HL-60 (cell line): ENCODE results near the gene MAP4K4.

ENCODE experiments used
- CTCF ChIP-seq: IDR thresholded peaks from one replicate; pipeline ENCODE4 v1.5.1; 2011; ENCODE audit warnings: low read length, control low read depth, inconsistent platforms; ENCODE audit not compliant: insufficient read depth
- POLR2AphosphoS5 ChIP-seq: IDR thresholded peaks from 2 replicates; pipeline ENCODE4 v1.6.1; 2012; ENCODE audit warnings: low read depth

DNA sequence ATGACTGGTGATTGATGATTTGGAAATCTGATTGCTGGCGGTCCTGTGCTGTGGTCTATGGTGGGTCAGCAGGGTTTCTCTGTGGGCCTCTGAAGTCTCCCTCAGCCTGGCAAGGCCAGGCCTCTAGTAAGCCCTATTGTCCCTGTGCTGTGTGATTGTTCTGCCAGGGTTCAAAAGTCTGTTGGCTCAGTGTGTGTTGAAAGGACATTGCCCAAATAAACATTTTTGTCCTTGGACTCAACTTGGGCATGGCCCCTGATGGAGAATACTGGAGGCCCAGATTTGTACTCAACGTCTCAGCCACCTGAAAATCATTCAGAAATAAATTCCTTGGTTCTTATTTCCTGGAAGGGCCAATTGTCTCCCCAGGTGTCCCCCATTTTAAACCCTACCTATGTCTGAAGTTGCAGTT, 74.4 kb downstream of the MAP4K4 start:
- TF ChIP-seq CTCF = no peak
- no peak for TF ChIP-seq POLR2AphosphoS5
